Activated CD4-positive, CD25-positive, alpha-beta regulatory T cell treated with anti-CD3 and anti-CD28 coated beads, Interleukin-2, amount 50 U/mL, for 72 hours (primary cell): ENCODE results near the gene IL17RC.
"Not testable (repeated sequence)": the region's sequence is repeated elsewhere in the genome, so short reads cannot be mapped to it uniquely, and the experiment has no call there.

Experiments used
- DNase-seq: peaks from one replicate; pipeline ENCODE4 v3.0.0; 2021

Gene IL17RC

DNA sequence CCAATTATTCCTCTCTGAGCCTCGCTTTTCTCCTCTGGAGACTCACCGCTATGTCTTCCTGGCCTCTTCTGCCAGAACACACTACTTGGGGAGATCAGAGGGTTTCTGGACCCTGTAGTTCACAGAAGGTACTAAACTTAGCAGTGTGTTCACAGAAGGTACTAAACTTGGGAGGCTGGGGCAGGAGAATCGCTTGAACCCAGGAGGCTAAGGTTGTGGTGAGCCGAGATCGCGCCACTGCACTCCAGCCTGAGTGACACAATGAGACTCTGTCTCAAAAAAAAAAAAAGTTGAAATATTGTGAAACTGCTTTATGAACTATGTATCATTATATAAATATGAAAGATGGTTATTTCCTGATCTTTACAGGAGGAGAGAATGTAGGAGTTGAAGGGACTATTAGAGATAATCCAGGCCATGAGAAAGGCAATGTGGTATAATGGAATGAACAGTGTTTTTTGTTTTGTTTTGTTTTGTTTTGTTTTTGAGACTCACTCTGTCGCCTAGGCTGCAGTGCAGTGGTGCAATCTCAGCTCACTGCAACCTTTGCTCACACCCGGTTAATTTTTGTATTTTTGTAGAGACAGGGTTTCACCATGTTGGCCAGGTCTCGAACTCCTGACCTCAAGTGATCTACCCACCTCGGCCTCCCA, 20.0 kb upstream of the IL17RC start:
- DNase-seq: not testable (repeated sequence)

DNA sequence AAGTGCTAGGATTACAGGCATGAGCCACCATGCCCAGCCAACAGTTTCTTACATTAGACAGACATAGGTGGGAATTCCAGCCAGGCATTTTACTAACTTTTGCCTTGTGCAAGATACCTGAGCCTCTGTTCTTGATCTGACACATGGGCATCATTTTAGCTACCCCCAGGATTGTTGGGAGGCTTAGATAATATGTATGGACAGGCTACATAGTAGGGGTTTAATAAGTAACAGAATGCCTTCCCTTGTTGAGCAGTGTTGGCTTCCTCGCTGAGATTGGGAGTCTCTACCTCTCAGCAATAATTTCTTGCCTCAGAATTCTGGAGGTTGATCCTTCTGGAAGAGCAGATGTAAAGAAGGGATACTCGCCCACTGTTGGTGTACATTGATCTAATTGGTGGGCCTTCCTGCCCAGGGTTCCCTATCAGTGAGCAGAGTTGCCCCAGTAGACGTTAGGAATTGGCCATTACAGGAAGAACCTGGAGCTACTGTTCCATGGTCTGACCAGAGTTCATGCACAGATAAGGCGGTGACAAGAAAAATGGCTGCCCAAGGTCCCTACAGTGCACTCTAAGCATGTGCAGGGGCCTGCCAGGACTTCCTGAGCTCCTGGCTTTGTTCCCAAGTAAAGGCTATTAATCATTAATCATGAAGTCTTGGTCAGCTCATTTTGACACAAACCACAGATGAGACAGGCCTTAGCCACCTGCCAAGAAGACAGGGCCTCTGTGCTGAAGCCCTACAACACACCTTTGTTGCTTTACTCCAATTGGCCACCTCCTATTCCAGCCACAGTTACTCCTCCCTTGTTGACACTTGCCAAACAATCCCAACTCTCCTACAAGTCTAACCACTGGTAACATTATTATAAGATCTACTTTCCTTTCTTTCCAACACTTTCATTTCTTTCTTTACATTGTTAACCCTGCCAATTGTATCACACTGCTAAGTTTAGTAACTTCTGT, 19.2 kb upstream of the IL17RC start:
- no peak for DNase-seq

DNA sequence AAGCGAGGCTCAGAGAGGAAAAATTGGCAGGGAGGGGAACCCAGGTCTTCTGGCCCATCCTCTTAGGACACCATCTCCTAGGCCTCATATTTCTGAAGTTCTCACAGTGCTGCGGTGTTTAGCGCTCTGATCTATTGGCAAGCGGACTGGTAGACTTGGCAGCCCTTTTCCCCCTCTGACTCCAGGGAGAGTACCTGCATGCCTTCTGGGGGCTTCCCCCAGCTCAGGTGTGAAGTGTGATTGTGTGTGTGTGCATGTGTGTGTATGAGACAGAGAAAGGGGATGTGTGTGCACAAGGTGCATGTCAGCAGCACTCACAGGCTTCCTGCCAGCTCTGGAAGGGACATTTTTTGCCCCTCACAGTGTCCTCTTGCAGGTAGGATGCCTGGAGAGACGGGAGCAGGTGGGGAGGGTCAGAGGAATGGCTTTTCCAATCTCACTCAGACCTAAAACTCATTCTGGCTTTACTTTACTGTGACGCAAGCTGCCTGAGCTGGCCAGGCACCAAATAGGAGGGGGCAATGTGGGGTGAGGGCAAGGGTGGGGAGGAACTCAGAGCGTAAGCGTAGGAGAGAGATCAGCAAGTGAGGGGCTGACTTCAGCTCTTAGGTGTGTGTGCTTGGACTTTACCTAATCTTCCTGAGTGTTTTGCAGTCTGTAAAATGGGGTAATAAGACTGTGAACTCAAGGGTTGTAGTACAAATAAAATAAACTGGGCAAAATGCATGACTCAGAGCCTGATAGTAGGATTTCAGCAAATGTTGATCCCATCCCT, 18.2 kb upstream of the IL17RC start:
- no peak for DNase-seq

DNA sequence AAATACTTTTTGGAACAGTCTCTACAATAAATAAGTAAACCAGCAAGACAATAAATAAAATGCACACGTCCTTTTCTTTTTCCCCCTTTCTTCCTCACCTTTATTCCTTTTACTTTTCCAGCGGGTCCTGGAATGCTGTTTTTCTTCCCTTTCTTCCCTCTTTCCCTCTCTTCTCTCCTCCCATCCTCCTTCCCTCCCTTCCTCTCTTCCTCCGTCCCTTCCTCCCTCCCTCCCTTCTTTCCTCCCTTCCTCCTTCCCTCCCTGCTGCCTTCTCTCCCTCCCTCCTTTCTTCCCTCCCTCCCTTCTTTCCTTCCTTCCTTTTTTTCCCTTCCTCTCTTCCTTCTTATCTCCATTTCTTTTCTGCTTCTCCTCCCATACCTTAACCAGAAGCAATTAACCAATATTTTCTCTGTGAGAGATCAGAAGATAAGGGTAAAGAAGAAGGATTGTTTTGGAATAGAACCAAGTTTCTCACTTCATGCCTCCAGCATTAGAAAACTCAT, 17.6 kb upstream of the IL17RC start:
- DNase-seq: no peak

DNA sequence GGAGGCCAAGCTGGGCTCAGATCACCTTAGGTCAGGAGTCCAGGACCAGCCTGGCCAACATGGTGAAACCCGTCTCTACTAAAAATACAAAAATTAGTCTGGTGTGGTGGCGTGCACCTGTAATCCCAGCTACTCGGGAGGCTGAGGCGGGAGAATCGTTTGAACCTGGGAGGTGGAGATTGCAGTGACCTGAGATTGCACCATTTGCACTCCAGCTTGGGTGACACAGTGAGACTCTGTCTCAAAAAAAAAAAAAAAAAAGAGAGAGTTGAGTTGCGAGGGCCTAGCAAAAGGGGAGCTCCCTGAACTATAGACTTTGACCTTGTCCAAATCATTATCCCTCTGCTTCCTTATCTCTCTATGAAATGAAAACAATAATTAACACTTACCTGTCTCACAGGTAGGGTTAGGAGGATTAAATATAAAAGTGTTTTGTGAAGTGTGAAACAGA, 15.9 kb upstream of the IL17RC start:
- DNase-seq: not testable (repeated sequence)

DNA sequence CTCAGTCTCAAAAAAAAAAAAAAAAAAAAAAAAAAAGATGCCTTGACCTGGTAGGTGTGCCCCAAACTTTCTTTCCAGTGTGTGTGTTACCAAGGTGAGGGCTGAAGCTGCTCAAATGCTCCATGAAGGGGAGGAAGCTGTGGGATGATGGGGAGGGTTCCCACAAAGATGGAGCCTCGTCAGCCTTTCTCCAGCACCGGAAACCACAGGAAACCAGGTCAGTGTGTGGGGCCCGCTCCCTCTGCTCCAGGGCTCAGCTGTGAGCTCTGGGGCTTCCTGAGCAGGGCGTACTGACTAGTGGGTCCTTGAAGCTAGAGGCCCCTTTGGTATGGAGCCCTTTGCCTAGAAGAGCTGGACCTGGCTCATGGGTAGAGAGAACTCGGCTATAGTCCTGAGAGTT, 14.9 kb upstream of the IL17RC start:
- DNase-seq: no peak

DNA sequence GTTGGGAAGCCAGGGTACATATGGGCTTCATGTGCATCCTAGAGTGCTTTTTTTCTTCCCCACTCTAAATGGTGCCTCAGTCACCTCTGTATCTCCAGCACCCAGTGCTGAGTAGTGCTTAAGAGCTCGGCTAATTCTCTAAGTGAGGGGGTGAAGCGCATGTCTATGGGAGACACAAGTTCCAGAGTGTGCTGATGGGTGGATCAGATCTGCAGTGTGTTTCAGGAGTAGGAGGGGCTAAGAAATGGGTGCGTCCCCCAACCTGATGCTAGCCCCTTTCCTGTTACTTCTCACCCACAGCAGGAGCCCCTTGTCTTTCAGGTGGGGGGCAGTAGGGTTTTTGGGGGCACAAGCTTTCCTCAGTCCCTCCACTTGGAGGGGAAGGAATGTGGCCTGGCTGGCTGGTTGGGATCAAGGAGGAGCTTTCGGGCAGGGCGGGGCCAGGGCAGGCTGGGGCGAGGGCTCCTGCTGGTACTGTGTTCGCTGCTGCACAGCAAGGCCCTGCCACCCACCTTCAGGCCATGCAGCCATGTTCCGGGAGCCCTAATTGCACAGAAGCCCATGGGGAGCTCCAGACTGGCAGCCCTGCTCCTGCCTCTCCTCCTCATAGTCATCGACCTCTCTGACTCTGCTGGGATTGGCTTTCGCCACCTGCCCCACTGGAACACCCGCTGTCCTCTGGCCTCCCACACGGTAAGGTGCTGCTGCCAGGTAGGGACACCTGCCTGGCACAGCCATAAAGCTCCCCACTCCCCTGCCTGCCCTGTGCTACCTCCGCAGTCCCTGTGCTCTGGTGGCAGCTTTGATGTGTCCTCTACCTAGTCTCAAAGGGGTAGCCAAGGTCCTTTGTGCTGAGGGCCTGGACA, 14.3 kb upstream of the IL17RC start, which contains the start of gene IL17RE:
TSS of gene IL17RE (plus strand) at position 477 of the 866 bp plus-strand sequence. CDS start at position 562, 85 bp downstream.
- no peak for DNase-seq

DNA sequence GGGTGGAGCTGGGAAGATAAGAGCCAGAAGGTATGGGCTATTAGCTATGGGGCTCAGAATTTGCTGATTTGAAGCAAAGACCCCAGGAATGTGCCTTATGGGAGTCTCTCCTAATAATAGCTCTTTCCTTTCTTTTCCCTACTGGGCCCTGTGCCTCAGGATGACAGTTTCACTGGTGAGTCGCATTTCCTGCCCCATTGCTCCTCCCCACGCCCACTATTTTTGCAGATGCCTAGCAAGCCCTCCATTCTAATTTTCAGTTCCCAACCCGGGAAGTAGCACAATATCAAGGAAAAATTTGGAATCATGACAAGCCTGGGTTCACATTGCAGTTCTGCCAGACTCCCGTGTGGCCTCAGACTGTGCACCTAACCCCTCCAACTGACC, 13.7 kb upstream of the IL17RC start:
- DNase-seq: no peak

DNA sequence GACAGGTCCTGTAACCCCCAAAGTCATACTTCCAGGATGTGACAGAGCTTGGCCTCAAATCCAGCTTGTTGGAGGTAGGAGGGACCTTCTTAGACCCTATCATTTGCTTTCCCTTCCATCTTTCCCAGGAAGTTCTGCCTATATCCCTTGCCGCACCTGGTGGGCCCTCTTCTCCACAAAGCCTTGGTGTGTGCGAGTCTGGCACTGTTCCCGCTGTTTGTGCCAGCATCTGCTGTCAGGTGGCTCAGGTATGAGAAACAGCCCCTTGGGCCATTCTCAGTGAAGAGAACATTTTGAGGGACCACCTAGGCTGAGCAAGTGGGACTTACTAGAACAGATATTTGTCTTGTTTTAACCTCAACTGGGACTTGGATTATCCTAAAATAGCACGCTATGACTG, 13.0 kb upstream of the IL17RC start:
- DNase-seq: no peak

DNA sequence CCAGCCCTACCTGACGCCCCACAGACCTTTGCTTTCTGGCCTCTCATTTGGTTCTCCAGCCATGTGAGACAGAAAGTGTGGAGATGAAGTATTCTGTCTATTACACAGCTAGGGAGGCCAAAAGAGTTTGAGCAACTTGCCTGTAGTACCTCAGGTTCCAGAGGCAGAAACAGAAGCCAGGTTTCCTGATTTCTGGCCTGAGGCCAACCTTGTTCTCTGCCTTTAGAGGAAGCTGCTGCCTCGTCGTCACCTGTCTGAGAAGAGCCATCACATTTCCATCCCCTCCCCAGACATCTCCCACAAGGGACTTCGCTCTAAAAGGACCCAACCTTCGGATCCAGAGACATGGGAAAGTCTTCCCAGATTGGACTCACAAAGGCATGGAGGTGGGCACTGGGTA, 10.4 kb upstream of the IL17RC start:
- DNase-seq: no peak

DNA sequence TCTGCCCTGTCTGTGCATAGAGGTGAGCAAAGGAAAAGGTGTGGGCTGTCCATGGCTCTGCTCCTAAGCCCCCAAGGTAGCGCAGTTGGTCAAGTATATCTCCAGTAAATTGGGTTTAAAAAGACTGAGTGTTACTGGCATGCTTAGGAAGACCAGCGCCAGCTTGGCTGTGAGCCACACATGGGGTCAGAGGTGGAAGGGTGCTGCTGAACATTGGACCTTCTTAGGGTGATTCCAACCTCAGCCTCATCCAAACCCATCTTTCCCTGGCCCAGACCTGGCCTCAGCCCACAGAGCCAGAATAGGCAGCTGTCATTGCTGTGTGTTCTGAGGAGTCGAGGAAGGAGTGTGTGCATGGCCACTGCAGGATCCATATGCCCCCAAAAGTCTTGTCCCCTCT, 8.6 kb upstream of the IL17RC start:
- no peak for DNase-seq

DNA sequence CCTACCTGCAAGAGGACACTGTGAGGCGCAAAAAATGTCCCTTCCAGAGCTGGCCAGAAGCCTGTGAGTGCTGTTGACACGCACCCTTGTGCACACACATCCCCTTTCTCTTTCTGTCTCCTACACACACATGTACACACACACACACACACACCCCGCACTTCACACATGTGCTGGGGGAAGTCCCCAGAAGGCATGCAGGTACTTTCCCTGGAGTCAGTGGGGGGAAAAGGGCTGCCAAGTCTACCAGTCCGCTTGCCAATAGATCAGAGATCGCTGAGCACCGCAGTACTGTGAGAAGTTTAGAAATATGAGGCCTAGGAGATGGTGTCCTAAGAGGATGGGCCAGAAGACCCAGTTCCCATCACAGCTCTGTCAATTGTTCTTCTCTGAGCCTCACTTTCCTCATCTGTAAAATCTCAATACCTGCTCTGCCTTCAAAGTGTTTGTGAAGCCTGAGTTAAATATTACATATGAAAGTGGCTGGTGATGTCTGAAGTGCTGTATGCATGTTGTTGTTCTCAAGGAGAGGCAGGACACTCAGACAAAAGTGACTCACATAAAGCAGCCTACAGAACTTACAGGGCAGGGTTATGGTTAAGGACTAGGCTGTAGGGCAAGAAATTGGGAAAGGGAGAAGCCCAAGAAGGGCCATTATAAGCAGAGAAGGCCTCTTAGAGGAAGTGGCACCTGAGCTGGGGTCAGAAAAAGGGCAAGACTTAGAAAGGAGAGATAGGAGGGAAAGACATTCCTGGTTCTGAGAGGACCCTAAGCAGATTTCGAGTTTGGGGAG, 7.5 kb upstream of the IL17RC start:
- DNase-seq: no peak

DNA sequence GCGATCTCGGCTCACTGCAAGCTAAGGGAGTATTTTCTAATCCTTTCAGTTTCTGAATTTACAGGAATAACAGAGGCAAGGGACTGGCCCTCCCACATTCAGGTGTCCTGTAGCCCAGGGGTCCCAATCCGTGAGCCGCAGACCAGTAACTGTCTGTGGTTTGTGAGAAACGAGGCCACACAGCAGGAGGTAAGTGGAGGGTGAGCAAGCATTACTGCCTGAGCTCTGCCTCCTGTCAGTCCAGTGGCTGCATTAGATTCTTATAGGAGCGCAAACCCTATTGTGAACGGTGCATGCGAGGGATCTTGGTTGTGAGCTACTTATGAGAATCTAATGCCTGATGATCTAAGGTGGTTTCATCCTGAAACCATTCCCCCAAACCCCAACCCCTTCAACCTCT, 5.0 kb upstream of the IL17RC start:
- no peak for DNase-seq

DNA sequence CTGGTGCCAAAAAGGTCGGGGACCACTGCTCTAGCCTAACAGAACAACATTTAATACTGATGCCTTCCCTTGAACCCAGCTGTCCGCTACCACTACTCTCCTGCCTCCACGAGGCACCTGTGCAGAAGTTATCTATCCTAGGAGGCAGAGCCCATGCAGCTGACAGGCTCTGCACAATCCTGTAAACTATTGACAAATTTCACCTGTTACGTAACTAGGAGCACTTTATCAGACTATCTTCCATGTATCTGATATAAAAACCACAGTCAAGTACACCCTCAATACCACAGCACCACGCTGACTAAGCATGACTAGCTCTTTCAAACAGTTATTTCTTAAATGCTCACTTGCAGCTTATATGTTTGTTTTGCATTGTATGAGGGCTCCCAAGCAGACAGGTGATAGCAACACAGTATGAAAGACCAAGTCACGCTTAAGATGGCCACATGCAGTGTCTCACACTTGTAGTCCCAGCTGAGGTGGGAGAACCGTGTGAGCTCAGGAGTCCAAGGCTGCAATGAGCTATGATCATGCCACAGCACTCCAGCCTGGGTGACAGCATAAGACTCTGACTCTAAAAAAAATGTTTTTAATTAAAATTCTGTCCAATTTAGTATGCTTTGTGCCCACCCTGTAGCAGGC, 4.5 kb upstream of the IL17RC start:
- no peak for DNase-seq

DNA sequence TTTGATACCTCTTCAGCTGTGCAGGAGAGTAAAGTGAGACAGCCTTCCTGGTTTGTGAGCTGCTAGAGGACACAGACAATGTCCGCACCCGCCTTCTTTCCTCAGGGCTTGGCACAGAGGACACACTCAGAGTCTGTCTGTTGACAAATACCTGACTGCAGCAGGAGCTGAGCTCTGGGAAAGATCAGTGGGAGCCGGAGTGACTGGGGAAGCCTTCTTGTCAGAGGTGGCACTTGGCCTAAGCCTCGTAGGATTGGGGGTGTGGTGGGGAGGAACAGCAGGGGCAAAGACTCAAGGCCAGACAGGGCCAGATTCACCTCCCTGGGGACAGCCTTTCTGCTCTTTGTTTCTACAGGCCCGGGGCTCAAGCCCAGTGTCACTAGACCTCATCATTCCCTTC, 3.3 kb upstream of the IL17RC start:
- no peak for DNase-seq

DNA sequence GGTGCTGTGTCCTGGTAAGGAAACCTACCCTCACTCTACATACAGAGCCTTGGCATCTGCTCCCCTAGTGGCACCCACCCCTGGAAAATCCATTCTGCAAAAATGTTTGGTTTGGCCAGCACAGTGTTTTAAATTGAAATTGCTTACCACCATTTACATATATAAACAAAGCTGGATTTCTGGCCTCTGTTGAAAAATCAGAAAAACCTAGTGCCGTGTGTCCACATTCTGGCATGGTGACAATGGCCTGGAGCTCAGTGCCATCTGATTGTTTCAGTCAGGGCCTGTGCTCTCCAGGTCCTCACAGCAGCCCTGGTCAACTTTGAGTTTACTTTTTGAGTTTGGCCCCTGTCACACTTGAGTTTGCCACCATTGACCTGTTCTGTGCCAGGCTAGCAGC, 2.9 kb upstream of the IL17RC start:
- no peak for DNase-seq

DNA sequence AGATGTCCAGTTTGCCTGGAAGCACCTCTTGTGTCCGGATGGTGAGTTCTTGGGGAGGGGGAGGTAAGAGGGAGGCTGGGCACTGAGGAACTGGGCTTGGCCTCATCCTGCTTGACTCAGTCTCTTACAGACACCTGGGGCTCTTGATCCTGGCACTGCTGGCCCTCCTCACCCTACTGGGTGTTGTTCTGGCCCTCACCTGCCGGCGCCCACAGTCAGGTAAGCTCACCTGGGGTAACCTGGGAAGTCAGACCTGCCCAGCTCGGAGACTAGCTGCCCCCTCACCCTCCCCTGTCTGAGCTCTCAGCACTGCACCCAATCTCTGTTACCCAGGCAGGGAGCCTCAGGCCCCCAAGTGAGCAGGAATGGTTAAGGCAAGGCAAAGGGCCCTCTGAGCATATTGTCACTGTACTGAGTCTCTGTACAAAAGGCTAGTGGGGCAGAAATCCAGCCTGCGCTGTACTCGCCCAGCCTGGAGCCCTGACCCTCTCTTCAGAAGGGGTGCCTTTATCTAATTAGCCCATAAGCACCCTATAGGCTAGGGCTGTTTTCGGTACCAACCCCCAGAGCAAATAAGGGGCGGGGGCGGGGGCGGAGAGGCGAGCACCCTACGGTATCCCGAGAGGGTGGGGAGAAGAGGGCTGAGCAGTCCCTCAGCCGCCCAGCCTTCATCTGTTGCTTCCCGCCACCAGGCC, 2.2 kb upstream of the IL17RC start:
- no peak for DNase-seq

DNA sequence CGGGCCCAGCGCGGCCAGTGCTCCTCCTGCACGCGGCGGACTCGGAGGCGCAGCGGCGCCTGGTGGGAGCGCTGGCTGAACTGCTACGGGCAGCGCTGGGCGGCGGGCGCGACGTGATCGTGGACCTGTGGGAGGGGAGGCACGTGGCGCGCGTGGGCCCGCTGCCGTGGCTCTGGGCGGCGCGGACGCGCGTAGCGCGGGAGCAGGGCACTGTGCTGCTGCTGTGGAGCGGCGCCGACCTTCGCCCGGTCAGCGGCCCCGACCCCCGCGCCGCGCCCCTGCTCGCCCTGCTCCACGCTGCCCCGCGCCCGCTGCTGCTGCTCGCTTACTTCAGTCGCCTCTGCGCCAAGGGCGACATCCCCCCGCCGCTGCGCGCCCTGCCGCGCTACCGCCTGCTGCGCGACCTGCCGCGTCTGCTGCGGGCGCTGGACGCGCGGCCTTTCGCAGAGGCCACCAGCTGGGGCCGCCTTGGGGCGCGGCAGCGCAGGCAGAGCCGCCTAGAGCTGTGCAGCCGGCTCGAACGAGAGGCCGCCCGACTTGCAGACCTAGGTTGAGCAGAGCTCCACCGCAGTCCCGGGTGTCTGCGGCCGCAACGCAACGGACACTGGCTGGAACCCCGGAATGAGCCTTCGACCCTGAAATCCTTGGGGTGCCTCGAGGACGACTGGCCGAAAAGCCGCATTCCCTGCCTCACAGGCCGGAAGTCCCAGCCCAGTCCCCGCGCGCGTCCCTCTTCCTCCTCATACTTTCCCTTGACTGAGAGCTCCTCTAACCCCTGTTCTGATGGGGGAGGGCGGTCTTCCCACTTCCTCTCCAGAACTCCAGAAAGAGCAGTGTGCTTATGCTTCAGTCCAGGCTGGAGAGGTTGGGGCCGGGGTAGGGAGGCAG, 1.4 kb upstream of the IL17RC start:
- peak; percentile 46 for DNase-seq

DNA sequence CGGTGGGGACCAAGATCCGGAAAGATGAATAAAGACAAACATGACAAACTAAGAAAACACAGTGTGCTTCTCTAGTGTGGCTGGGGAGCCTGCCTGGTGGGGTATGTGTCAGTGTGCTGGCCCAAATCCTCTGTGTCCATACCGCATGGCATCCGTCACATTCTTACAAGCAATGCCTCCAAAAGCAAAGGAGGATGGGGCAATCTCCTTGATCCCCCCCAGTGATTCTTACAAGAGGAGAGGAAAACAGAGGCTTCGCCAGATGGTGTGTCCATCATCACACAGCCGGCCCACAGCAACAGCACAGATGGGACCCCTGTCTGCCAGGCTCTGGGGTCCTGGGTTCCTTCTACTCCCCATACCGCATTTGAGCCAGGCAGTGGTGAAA, 558 bp upstream of the IL17RC start:
- DNase-seq: no peak
